HG02938 (cell line): ENCODE results near the gene AGTRAP.

Source experiments
- ATAC-seq: cut with Tn5 transposase; IDR thresholded peaks from one replicate; pipeline ENCODE4 v1.9.1; 2021; ENCODE audit warnings: mild to moderate bottlenecking, moderate library complexity; ENCODE audit not compliant: unreplicated experiment

Gene AGTRAP

DNA sequence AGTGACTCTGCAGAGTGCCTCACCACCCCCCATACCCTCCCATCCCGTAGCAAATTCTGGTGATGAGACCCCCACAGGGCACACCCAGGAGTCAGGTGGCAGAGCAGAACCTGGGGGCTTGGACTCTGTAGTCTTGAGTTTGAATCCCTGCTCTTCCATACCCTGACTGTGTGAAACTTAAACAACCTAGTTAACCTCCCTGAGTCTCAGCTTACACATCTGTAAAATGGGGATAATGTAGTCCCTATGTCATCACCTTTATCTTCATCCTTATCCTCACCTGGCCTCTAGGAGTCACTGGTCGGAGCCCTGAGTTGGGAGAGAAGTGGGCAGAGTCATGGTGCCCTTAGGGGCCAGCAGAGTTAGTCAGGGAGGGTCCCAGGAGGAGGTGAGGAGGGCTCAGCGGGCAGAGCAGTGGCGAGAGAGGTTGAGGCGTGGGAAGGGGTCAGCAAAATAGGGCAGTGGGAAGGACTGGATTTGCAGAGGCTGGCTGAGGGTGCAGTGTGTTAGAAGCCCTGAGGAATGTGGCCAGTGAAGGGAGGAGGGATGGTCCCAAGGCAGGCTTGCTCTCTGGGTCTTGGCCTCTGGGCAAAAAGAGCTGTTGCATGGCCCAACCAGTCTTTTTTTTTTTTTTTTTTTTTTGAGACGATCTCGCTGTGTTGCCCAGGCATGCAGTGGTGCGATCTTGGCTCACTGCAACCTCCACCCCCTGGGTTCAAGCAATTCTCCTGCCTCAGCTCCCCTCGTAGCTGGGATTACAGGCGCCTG lies 44.6 kb downstream of the AGTRAP start:
- ATAC-seq = no peak

DNA sequence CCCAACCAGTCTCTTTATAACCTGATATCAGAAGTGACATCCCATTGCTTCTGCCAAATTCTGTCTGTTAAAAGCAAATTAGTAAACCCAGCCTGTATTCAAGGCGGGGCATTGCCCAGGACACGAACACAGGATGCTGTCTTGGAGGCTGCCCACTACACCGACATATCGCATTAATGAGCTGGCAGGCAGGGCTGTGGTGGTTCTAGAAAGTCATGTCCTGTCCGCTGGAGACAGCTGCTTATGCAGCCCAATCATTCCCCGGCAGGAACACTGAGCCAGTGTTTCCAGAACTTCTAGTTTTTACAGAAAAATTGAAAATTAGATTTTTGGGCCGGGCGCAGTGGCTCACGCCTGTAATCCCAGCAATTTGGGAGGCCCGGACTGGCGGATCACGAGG lies 45.4 kb downstream of the AGTRAP start:
- no peak for ATAC-seq

DNA sequence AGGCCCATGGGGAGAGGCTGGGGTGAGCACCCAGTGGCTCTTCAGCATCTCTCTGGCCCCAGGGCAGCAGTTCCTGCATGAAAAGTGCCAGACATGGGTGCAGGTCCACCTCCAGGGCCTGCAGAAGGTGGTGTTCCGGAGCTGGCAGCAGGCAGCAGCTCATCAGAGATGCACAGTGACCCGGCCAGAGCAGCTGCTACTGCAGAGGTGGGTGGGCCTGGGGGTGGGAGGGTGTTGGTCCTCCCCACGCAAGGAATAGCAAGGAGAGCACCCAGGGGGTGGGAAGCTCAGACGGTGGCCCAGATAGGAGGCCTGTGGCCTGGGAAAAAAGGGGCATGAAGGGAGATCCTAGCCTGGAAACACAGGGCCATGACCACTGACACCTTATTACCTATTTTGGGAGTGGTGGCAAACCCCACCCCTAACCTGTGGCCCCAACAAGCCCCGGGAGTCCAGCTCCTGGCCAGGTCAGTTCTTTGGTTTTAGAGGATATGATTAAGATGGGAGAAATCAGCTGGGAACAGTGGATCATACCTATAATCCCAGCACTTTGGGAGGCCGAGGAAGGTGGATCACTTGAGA lies 46.3 kb downstream of the AGTRAP start:
- ATAC-seq = no peak

DNA sequence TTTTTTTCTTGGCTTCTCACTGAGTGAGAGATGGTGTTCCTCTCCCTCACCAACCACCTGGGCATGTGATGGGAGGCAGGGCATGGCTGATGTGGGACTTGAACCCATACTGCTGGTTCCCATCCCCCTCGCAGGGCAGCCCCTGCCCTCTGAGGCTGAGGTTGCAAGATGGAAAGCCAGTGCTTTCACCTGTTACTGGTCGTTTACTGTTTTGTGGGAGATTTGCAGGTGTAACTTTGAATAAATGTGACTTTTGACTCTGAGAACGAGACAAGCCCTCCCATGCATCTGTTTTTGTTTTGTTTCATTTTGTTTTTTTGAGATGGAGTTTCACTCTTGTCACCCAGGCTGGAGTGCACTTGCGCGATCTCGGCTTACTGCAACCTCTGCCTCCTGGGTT lies 47.6 kb downstream of the AGTRAP start:
- ATAC-seq = no peak

DNA sequence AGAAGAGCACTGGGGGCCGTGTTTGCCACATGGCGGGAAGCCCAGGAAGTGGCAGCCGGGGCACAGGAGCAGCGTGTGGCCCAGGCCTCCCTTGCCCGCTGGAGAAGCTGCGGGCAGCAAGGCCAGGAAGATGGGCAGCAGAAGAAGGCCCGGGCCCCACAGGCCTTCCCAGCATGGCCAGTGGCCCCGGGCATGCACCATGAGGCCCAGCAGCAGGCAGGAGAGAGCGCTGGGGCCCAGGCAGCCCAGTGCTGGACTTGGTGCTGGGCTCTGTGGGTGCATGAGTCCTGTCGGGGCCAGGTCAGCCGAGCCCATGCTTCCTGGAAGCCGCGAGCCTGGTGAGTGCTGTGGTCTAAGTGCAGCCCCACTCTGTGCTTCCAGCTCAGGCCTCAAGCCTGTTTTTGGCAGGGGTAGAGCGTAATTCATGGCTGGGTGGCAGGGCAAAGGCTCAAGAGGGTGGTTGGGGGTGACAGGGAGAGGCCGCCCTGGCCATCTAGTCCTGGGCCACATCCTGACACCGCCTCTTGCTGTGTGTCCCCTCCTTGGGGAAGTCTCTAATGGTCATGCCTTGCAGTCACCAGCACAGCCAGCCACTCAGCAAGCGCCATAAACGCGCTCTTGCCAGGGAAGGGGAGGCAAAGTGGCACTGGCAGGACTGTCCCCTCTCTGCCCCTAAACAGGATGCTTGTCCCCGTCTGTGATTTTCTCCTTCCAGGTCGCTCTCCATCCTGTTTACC lies 48.5 kb downstream of the AGTRAP start:
- ATAC-seq = no peak

DNA sequence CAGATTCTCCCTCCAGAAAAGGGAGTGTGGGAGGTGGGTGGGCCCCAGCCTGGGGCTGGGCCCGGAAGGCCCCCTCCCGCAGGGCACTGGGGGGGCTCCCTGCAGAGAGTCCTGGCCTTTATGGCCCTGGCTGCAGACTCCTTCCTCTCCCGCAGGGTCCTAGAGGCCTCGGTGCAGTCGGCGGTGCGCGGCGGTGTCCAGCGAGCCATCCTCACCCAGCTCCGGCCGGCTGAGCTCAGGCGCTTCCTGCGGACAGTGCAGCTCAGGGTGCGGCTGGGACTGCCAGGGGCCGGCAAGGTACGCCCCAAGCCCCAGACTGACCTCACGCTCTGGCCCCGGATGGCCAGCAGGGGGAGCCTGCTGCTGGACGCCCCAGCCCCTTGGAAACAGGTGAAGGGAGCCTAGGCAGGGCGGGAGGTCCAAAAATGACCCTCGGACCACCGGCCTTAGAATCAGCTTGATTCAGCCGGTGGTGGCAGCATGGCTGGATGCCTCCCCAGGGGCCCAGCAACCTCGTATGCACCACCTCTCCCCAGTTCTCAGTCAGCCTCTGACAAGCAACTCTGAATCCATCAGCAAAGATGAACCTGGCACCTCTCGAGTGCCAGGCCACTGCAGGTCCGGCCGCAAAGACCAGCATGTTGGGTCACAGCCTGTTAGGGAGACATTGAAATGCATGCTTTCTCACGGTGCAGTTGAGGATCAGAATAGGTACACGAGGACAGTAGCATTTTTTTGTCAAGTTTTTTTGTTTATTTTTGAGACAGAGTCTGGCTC lies 49.2 kb downstream of the AGTRAP start:
- ATAC-seq = no peak

DNA sequence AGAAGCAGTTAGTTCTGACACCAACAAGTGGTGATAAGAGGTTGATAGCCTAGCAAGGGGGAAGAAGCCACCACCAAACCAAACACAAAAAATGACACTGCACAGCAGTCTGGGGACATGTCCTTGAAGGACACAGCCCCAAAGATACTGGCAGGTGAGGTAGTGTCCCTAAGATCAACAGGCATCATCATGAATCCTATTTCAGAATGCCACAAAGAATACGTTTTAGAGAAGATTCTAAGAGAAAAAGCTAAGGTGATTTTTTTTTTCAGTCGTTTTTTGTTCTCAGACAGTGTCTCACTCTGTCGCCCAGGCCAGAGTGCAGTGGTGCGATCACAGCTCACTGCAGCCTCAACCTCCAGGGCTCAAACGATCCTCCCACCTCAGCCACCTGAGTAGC lies 50.2 kb downstream of the AGTRAP start:
- ATAC-seq = no peak

DNA sequence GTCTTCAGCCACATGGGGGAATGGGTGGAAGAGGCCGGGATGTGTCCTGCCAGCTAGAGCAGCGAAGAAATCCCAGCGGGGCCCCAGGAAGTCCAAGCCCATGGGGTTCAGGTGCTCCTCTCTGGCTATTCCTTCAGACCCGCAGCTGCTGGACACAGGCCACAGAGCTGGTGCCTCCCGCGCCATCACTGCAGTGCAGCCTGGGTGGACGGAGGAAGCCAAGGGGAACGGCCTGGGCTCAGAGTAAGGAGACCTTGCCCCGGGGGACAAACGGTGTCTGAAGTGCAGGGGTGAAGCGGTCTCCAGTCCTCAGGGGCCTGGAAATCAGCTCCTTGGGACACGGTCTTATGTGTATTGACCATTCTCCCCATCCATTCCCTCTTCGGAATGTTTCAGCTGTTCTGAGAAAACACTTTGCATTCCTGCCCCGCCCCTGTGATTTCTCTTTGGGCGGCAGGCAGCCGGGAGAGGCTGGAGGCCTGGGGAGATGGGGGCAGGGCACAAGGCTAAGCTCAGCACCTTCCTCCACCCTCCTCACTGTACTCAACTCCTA lies 51.4 kb downstream of the AGTRAP start:
- ATAC-seq = no peak

DNA sequence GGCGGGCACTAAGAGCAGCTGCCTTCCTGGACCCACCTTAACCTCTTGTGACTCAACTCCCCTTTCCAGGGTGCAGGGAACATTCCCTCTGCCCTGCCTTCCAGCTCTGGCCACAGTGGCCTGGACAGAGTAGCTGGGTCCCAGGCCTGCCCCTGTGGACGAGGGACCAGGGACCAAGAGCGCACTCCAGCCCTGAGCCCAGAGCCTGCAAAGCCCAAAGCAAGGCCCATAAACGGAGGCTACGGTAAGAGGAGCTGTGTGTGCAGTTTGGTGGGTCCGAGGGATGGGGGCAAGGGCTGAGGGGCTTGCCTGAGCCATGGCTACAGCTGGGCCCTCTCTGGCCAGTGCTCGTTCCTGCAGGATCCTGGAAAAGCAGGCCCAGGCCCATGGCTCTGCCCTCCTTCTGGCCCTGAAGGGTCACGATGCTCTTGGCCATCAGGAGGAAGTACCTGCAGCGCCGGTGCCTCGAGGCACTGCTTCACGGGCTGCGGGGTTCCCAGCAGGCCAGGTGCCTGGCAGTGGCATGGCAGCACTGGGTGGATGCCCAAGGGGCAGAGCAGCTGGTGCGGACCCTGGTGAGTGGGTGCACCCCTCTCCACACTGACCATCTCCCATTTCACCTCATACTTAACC lies 52.0 kb downstream of the AGTRAP start:
- no peak for ATAC-seq

DNA sequence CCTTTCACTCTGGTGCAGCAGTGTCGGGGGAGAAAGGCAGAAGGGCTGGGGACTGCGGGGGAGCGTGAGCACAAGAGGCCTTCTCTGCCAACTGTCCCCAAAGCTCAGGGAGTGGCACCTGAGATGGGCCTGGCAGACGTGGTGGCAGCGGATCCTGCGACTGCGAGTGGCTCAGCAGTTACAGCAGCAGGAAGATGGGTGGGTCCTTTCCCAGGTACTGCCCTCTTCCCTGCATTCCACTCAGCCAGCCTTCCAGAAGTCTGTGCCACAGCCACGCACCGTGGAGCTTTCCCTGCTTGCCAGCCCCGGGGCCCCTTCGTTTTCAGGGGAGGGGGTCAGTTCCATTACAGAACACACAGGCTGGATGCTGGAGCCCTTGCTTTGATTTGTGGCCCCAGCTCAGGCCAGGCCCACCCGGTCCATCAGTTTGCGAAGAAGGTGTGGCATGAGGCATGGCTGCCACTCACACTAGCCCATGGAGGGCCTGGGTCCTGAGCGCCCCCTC lies 52.7 kb downstream of the AGTRAP start:
- no peak for ATAC-seq

DNA sequence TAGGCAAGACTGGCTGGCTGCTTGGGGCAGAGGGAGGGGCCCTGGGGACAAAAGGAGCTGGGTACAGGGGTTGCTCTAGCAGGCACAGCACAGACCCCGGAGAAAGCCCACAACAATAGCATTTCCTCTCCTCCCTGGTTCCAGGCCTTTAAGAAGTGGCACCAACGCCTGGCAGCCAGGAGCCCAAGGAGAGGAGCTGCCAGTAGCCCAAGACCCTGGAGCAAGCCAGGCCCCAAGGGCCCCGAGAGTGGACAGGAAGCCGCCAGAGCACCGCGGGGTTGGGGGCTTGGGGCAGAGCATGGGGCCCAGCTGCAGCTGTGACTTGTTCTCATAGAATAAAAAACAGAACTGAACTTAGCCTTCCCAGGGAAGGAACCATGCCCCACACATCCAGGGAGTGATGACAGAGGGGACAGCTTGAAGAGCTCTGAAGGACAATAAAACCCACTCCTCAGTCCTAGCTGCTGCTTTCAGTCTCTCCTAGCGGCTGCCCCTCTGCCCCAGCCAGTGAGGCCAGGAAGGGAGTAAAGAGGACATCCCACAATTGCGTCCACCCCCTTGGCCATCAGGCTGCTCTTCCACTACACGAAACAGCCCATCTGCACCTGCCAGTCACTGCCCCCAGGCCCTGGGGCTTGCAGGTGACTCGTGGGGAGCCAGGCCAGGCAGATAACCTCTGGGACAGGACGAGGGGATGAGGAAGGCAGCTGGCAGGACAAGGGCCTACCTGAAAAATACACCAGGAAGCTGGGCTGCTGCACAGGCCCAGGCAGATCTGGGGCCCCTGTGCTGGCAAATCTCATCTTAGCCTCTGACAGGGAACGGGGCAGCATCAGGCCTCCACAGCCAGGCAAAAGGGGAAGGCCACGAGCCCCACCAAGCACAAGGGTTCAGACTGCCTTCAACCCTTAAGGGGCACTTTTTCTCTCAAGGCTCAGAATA lies 53.5 kb downstream of the AGTRAP start:
- ATAC-seq = no peak

DNA sequence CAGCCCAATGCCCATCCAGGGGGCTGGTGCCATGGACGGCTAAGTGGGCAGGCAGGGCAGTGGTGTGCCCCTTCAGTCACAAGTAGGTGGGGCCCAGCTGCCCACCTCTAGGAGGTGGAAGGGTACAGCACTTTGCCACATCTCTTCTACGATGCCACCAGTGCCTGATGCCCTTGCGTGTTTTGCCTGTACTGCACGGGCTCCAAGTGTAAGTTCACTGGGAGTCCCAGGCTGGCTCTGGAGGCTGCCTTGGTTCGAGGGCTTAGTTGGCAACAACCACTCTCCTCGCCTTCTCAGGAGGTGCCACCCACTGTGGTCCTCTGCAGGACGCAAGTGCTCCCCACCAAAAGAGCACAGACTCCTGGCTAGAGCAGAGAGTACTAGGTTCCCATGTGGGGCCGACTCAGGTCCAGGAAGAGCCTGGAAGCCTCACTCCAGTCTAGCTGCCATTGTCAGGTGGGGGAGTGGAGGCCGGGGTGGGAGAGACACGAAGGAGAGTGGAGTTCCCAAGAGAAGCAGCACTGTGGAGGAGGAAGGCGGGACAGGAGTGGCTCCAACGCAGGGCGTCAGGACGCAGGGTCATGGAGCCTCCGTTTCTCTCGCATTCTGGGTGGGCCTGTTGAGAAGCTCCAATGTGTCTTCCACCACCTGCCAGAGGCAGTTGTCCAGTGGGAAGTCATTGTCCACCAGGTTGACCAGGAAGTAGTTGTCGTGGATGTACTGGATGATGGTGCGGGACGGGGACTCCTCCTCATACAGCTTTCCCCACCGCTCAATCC lies 54.4 kb downstream of the AGTRAP start:
- no peak for ATAC-seq

DNA sequence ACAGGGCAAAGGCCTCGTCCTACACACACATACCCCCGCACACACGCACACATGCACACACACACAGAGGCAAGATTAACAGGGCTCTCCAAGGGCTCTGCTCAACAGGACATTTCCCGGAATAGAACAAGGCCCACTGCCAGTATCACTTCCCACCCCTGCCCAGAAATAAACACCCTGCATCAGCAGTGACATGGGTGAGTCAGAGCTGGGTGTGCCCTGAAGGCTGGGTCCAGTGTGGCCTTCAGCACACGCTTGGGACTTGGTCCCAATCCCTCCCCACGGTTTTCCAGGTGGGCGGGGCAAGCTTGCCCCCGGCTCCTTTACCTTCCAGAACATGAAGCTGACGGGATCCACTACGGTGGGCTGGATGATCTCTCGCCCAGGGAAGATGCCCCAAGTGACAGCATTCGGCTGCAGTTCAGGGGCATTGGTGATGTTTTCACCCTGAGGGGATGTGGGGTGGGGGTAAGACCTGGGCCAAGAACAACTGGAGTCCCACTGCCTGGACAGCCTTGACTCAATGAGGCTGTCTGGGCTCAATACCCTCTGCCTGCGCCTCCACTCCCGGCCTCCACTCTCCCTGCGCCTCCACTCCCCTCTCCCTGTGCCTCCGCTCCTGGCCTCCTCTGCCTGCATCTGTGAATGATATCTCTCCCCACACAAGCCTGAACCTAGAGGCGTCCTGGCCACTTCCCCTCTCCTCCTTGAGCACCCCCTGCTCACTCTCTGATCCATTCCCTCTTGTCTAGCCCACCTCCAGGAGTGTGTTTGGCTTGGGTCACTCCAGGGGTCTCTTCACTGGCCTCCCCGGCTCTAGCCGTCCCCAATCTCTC lies 55.2 kb downstream of the AGTRAP start:
- no peak for ATAC-seq

DNA sequence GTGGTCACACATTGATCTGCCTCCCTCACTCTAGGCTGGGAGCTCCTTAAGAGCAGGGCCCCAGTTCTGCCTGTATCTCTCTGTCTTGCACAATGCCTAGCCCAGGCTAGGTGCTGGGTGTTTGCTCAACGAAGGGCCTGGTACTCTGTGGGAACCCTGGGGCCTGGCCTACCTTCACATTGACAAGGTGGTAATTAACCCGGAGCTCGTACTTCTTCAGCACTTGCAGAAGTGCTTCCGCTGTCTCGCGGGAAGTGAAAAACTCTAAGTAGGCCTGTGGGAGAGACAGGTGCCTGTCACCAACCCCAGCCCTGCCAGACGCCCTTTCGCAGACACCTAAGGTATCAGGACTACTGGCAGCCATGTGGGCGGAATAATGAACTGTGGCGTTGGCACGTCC lies 56.2 kb downstream of the AGTRAP start:
- ATAC-seq = no peak

DNA sequence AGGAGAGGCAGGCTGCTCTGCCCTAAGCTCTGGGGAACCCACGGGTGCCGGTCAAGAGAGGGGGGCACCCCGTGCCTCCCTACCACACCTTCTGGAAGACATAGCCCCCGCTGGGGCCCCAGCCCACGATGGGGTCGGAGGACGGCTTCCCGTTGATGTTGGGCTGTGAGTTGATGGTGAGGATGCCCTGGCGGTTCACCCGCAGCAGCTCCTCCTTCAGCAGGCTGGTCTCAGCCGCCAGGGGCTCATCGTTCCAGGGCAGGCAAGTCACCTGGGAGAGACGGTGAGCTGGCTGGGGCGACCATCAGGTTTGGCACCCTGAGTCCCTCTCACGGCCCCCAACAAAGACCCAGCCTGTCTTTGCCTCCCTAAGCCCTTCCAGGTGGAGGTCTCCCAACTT lies 57.9 kb downstream of the AGTRAP start:
- no peak for ATAC-seq

DNA sequence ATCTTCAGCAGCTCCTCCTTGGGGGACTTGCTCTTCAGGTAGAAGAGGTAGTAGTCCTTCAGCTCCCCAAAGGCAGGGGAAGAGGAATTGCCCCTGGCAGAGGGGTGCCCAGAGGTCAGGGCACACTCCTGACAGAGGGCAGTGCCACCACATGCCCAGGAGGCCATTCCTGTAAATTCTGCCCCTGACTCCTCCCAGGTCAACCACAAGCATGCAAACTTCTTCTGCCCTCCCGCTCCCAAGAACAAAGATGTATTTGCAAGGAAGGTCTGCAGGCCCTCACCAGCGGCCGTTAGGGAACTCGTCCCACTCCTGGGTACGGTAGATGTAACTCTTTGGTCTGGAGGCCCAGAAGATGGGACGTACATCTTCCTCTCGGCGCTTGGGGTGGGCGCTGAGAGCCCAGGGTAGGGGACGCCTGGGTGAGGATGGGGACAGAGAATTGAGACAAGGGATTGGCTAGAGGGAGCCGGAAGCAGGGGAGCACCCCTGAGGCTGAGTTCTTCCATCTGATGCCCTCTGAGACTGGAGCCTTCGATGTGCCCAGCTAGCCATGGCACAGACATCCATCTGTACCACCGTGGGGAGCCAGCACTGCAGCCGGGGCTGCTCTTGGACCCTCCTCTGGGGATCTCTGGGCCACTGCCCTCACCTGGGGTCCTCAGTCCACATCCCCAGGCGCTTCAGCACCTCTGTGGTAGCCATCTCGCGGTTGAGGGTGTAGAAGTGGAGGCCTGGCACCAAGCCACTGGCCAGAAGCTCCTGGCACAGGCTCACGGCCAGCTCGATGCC lies 58.7 kb downstream of the AGTRAP start:
- no peak for ATAC-seq
